T-helper 9 cell (primary cell): ENCODE results near the gene RNF222.
"Not testable (repeated sequence)": the region's sequence is repeated elsewhere in the genome, so short reads cannot be mapped to it uniquely, and the experiment has no call there.

Experiments used
- DNase-seq: peaks from one replicate; pipeline ENCODE4 v3.0.0-alpha.2; 2020

RNF222 gene

DNA sequence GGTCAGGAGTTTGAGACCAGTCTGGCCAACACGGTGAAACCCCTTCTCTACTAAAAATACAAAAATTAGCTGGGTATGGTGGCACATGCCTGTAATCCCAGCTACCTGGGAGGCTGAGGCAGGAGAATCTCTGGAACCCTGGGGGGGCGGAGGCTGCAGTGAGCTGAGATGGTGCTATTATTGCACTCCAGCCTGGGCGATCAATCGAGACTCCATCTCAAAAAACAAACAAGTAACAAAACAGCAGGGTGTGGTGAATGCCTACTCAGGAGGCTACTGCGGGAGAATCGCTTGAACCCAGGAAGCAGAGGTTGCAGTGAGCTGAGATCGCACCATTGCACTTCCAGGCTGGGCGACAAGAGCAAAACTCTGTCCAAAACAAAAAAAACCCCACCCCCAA is 19.5 kb downstream of the RNF222 start:
- DNase-seq: not testable (repeated sequence)

DNA sequence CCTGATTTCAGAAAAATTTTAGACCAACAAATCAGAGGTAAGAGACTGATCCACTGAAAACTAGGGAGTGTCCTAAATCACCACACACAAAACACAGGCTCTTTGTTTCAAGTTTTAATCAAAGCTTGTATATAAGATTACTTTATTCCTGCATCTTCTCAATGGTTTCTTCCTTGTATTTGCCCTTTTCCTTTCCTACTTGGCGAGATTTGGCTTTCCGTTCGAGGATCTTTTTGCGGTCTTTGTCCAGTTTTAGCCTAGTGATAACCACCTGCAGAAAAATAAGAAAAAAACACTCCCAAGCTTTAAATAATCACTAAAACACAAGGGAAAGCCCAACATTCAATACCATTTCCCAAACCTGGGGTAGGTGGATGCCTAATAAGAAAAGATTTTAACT is 20.2 kb downstream of the RNF222 start:
- DNase-seq: no peak

DNA sequence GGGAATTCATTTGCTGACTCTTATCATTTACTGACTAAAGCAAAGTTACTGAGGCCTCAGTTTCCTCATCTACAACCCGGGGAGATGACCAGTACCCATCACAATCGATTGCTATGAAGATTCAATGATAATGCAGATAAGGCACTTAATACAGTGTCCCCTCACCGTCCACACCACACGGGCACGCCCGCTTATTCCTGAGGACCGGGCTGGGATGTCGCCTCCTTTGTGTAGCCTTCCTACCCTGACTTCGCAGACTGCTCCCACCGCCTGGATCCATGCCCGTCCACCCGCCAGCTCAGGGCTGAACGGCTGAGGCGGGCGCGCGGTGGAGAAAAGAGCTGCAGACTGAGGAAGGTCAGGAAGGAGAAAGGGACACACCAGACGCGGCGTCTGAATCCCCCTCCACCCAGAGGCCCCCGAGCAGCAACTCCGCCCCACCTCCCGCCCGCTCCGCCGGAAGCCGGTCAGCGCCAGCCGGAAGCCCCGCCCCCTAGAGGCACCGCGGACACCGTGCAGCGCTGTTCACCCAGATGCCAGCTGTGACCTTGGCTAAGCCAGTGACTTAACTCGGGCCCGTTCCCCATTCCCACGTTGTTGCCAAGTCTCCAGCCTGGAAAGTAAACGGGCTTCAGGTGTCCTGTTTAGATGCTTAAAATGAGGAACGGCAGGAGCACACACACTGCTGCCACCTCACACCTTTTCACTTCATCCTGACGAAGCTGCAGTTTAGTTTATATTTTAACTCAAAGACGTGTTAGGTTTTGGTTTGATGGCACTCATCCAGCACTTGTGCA is 21.2 kb downstream of the RNF222 start, which contains the start of gene KRABD2:
KRABD2 (minus strand) TSS at position 434 of the 797 bp plus-strand sequence.
- DNase-seq: peak; percentile 87

DNA sequence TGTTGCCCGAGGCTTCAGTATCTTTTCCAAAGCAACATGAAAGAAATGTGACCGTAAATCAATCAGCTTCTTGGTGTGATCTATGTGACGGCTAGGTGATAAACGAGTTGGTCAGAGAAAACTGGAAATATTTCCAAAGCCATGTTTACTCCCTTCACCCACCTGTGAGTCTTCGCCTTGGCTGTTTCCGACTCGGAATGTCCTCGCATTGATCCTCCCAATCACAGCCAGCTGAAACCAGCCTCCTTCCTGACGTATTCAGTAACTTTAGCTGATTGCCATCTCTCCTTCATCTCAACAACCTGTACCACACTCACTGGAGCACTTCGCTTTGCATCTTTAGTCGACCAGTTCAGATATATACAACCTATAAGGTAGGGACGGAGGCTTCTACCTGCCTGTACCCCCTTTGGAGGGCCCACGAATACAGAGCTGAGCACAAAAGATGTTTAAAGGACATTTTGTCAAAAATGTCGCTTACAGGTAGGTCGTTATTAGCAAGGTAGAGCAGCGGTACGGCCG is 21.8 kb downstream of the RNF222 start:
- no peak for DNase-seq

DNA sequence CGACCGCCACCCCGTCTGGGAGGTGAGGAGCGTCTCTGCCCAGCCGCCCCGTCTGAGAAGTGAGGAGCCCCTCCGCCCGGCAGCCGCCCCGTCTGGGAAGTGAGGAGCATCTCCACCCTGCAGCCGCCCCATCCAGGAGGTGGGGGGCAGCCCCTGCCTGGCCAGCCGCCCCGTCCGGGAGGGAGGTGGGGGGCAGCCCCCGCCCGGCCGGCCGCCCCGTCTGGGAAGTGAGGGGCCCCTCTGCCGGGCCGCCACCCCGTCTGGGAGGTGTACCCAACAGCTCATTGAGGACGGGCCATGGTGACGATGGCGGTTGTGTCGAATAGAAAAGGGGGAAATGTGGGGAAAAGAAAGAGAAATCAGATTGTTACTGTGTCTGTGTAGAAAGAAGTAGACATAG is 23.8 kb downstream of the RNF222 start:
- DNase-seq: not testable (repeated sequence)

DNA sequence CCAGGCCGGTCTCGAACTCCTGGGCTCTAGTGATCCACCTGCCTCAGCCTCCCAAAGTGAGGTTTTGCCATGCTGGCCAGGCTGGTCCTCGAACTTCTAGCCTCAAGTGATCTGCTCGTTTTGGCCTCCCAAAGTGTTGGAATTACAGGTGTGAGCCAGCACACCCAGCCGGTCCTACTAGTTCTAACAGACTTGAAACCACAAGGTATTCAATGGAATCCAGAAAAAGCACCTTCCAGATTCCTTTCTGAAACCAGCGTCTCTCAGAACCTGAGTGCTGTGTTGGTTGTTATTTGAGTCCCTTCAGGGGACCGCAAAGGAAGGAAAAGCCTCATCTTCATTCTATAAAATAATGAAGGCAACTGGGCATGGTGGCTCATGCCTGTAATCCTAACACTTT is 25.2 kb downstream of the RNF222 start:
- DNase-seq: no peak

DNA sequence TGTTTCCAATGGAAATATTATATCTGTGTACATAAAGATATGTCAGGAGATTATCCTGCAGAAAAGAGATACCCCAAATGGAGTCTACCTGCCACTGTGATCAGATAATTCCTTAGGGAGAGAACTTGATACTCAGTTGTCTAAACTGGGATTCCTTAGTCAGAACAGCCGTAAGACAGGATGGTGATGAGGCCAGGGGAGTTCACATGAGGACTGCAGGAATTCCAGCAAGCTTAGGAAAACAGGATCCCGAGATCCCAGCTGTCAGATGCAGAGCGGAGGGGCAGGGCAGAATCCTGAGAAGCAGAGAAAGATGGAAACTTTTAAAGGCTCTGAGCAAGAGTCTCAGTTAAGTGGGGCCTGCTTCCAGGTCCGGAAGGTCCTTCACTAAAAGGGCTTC is 25.8 kb downstream of the RNF222 start:
- DNase-seq: no peak

DNA sequence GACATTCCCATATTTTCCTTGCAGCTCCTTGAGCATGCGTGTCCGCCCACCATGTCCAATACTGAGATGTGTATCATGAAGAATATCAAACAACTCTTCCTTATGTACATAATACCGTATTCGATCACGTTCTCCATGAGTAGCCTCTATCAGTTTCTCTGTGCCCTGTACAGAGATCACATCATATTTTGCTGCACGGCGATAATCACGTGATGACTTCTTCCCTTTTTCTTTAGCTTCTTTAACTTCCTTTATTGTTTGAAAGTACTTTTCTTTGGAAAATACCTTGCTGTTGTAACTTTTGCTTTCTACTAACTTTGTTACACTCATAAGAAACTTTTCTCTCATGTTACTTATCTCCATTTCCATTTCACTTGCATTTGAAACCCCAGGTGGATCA is 27.7 kb downstream of the RNF222 start:
- DNase-seq: no peak

DNA sequence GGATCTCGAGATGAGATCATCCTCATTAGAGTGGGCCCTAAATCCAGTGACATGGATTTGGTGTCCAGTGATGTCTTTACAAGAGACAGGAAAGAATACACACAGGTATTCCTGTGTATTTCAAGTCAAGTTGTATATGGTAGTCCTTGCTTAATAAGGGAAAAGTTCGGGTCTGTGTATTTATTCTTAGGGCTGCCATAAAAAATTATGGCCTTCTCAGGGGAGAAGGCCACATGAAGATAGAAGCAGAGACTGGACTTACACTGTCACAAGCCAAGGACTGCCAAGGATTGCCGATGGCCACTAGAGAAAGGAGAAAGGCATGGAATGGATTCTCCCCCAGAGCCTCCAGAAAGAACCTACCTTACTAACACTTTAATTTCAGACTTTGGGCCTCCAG is 29.4 kb downstream of the RNF222 start:
- no peak for DNase-seq

DNA sequence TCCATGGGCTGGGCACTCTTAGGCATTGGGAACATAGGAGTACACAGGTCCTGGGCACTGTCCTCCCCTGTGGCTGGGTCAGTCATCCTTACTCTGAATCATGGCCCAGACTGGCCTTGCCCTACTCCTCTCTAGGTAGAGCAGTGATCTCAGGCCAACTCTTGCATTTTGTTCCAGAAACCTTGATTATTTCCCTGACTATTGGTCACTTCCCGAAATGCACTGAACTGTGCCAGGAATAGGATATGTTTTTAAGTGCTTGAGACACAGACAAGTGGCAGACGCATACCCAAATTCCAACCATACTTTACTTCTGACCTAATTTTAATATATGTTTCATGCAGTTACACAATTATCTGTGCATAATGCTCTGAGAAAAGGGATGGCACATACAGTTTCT is 31.4 kb downstream of the RNF222 start:
- DNase-seq: no peak

DNA sequence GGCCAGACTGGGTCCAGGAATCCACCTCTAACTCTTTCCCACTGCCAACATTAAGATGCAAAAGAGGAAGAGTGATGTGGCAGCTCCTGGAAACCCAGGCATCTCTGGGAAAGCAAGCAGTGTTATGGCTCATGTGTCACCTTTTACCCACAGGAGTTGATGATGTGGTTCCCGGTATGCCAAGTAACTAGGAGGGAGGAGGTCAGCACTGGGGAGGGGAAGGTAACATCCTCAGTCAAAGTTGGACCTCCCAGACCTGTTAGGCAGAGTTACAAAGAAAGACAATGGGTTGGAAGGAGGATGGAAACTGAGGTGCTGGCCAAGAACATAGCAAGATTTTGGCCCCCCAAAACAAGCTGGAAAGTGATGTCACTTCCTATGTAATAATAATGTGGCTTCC is 32.5 kb downstream of the RNF222 start:
- no peak for DNase-seq

DNA sequence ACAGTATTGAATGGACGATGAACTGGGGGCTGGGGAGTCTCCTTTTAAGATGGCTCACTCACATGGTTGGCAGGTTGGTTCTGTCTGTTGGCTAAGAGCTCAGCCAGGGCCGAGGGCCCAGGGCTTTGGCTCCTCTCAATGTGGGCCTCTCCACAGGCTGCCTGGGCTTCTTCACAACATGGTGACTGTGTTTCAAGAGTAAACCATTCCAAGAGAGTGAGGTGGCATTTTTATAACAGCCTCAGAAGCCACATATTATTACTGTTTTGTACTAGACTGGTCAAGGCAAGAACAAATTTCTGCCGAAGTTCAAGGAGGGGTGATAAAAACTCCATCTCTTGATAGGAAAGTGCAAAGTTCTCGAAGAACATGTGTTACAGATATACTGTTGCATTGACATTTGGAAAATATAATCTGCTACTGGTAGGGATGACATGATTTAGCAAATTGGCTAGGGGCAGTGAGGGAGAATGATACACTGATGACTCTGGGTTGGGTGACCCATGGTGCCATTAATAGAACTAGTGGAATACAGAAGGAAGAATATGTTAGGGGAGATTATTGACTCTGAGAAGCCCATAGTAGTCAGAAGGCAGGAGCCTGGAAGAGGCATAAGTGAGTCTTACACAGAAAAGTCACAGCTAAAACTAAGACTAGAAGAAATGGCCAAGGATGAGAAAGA is 34.8 kb downstream of the RNF222 start:
- no peak for DNase-seq

DNA sequence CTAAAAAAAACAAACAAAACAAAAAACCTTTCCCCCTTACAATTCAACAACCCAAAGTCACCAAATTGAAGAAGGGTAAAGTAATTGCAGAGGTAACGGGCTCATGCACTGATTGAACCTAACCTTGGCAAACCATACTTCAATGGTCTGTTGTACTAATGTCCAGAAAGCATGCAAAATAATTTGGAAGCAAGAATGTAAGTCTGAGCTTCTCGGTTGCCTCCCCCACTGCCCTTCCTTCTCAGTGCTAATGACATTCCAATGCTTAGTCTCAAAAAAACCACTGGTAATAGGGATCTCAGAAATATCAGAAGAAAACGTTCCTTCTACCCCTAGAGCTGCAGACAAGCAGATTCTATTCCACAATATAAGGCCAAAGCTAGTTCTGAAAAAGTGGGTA is 36.9 kb downstream of the RNF222 start:
- no peak for DNase-seq

DNA sequence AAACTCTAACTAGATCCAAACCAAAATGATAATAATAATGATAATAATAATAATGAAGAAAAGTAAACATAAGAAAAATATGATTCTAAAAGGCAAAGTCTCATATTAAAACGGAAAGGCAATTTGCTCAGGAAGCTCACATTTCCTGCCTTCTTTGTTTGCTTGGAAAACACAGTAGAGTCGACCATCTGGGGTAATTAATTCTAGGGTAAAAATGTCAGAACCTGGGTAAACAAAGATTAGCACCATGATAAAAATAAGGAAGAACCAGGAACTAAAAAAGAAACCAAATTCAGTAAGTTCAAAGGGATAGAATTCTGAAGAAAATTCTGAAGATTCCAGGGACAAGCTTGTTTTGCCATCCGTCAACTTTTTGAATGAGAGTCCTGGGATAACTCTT is 37.4 kb downstream of the RNF222 start:
- DNase-seq: no peak

DNA sequence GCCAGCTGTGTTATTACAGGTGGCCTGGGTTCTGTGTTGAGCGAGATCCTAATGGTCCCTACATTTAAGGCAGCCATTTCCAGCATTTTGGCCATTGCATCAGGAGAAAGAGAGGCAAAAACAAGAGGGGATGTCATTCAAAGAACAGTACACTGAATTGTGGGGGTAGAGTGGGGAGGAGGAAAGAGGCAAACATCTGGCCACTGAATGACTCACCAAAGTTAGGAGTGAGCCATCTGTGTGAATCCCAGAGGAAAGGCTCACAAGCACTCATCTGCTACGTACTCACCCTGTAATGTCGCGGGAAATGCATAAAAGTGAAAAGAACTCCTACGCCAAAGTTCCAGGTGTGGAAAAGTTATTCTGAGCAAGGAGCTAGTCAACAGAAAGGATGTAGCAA is 37.9 kb downstream of the RNF222 start:
- no peak for DNase-seq

DNA sequence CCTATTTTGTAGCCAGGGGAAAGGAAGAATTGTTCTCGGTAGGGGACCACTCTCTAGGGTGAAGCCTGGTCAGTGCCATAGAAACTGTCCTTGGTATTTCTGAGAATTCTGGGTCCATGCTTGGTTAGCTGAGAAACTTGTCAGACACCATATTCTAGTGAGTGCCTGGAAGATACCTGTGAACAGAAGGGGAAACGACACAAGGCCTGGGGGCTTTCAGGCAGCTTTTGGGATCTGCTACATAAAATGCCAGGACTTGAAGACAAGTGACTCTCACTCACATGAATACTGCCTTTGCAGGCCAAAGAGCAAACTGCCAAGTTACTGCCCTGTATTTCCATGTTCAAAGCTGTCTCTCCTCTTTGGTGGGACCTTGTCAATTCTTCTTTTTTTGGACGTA is 39.7 kb downstream of the RNF222 start:
- DNase-seq: no peak

DNA sequence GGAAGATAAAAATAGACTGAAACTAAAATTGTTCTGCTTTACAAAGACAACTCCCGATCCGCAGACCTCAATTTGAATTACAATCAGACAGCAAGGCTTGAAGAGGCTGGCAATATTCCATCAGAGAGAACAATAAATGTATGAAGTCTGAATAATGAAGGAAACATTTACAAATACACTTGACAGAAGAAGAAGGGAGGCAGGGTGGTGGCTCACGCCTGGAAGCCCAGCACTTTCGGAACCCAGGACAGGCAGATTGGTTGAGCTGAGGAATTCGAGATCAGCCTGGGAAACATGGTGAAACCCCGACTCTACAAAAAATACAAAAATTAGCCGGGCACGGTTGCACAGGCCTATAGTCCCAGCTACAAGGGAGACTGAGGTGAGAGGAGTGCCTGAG is 43.4 kb downstream of the RNF222 start:
- DNase-seq: no peak

DNA sequence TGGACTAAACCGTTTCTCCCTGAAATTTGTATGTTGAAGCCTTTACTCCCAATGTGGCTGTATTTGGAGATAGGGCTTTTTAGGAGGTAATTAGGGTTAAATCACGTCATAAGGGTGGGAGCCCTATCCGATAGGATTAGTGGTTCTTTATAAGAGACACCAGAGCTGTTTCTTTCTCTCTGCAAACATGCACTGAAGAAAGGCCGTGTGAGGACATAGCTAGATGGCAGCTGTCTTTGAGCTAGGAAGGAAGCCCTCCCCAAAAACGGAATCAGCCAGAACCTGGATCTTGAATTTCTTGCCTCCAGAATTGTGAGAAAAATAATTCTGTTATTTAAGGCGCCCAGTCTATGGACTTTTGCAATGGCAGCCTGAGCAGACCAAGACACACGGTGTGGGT is 43.9 kb downstream of the RNF222 start:
- DNase-seq: no peak

DNA sequence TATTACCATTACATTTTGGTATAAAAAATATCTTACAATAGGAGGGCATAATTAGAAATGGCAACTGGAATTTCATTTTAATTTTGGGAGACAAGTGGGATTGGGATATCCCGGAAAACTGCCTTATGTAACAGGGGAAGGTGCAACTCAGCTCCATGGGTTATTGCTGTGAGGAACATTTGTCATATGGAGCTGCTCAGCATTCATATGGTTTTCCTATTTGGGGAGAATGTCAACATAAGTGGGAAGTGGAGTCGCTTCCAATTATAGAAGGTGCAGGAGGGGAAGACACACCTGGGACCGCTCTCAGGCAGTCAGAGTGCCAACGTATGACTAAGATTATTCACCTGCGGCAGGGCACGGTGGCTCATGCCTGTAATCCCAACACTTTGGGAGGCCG is 47.3 kb downstream of the RNF222 start:
- no peak for DNase-seq

DNA sequence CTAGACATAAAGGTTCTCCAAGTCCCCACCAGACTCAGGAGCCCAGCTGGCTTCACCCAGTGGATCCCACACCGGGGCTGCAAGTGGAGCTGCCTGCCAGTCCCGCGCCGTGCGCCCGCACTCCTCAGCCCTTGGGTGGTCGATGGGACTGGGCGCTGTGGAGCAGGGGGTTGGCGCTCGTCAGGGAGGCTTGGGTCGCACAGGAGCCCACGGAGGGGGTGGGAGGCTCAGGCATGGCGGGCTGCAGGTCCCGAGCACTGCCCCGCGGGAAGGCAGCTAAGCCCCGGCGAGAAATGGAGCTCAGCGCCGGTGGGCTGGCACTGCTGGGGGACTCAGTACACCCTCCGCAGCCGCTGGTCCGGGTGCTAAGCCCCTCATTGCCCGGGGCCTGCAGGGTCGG is 50.6 kb downstream of the RNF222 start:
- DNase-seq: not testable (repeated sequence)

DNA sequence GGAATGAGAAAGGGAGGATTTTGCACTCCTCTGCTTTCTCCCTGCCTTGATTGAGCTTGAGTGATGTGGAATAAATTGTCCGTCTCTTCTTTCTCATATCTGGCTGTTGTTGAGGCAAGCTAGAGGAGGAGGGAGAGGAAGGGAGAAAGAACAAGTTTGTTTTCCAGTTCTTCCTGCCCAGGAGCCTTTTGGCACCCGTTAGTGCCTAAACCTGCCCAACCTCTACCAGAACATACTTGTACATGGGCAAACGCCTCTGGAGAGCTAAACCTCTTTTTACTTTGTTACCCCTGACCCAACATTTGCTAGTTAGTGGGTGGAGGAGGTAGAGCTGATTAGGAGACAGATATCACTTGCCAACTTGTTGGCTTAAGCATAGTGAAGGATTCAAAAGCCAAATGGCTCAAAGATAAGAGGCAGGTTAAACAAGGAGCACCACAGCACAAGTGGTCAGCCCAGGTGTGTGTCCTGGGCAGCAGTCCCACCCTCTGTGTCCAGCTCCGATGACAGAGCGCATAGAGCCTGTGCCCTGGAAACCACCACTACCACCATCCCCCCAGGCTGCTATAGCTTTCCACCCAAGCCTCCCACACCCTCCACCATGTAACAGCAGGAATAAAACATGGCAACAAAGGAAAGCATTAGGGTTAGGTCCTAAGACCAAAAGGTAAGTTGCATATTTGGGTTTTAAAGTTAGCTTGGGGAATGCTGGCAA is 51.5 kb downstream of the RNF222 start:
- no peak for DNase-seq

DNA sequence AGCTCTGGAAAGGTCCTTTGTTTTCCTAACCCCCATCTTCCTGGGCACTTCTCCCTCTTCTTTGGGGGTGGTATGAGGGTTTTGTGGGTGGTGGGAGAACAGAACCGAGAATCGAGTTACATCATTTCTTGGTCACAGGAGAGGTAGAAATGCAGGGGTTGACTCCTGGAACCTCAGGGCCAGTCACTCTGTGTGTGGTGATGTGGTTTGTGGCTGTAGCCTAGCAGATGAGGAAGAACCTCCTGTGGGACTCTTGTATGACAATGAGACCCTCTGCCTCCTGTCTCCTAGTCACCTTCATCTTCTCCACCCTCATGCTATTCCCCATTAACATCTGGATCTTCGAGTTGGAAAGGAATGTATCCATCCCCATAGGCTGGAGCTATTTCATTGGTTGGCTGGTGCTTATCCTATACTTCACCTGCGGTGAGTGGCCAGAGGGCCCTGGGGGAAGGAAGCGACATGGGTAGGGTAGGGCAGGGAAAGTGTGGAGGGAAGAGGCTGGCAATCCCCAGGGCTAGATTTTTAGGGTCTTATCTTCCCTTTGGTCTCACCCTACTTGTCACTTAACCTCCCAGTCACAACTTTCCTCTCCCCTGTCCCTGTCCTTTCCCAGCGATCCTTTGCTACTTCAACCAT is 52.5 kb downstream of the RNF222 start:
- no peak for DNase-seq

DNA sequence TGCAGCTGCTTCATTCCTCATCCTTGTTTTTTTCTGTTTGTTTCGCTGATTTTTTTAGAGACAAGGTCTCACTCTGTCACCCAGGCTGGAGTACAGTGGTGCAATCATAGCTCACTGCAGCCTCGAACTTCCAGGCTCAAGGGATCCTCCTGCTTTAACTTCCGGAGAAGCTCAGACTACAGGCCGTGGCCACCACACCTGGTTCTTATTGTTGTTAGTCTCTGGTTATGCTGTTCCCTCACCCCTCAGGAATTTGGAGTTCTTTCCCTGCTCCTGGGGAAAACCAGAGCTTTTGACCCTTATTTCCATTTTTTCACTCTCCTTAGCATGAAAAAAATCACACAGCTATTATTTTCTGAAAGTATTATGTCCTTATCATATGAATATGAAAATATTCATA is 56.2 kb downstream of the RNF222 start:
- no peak for DNase-seq
